BJ (cell line): ENCODE data around the gene FAM83C. TPM values are rescaled to one million over a fixed set of nuclear protein-coding genes. Genes with fewer than 3 reads are reported as not detected.

Experiments
- CTCF ChIA-PET: fragments of 350-600 bp; formaldehyde crosslinking; extraction: SDS; loops from one replicate; lab custom pipeline; 2021; ENCODE audit warnings: antibody characterized with exemption, inconsistent platforms; lab: Yijun Ruan, JAX
- POLR2A ChIA-PET: fragments of 300-600 bp; sonication (Branson Sonifier 250); formaldehyde crosslinking; extraction: SDS; loops from one replicate; lab custom pipeline; 2021; ENCODE audit warnings: antibody characterized with exemption; lab: Charles Lee
- DNase-seq: peaks from one replicate; pipeline ENCODE4 v3.0.0-alpha.2; 2011; ENCODE audit warnings: low read depth
- H3K27me3 ChIP-seq: 2 replicates; pipeline ENCODE4 v1.6.0; 2011; ENCODE audit warnings: low read length; ENCODE audit not compliant: control insufficient read depth, insufficient read depth
- H3K36me3 ChIP-seq: 2 replicates; pipeline ENCODE4 v1.5.1; 2011; ENCODE audit warnings: low read length; ENCODE audit not compliant: control insufficient read depth, insufficient read depth
- H3K4me3 ChIP-seq: 2 replicates; pipeline ENCODE4 v1.5.1; 2011; ENCODE audit warnings: low read depth, mild to moderate bottlenecking, control low read depth, low read length
- CTCF ChIP-seq: IDR thresholded peaks from 2 replicates; pipeline ENCODE4 v1.5.1; 2011; ENCODE audit warnings: low read depth, mild to moderate bottlenecking, control low read depth, inconsistent platforms, low read length, moderate library complexity; ENCODE audit not compliant: insufficient read depth
- polyA plus RNA-seq: library from polyadenylated mRNA; depleted of rRNA; stranded (reverse); fragments of >200 nt; gene quantifications from 2 replicates; pipeline ENCODE4 v1.2.3, GENCODE V29; 2011

FAM83C gene
- polyA plus RNA-seq, 1 experiment: not detected

- CTCF ChIA-PET: interaction anchor here (0.7 to 2.5 kb wide), 7 partner anchors 13 to 154 kb away, joined by 3 to 10 read pairs (median 4); partner anchors contain the start of gene GDF5
- no peak for DNase-seq
- H3K4me3 ChIP-seq: peak overlapping the region; percentile 91
- no peaks in the 10 kb centered on the region for H3K27me3 ChIP-seq
- POLR2A ChIA-PET: interaction anchor here (0.9 to 1.2 kb wide), 3 partner anchors 22 to 172 kb away, joined by 3 to 21 read pairs (median 3); partner anchors contain the start of gene CEP250
- no peak for TF ChIP-seq CTCF
- peaks cover 20% of the 10 kb centered on the region for H3K36me3 ChIP-seq
These were observed 8.6 kb downstream of the FAM83C start for GRCh38 chr20:35283441-35284266.

GRCh38 chr20:35281506-35282101 lies 10.6 kb downstream of the FAM83C start:
- ChIA-PET POLR2A (no interaction called here), CTCF (no interaction called here)
- Histone ChIP-seq H3K36me3 (peaks cover 22% of the 10 kb centered on the region), H3K4me3 (no peak overlapping the region), H3K27me3 (no peaks in the 10 kb centered on the region)
- no peak for DNase-seq
- no peak for TF ChIP-seq CTCF

GRCh38 chr20:35280523-35280922 lies 11.7 kb downstream of the FAM83C start:
- no peak for DNase-seq
- ChIA-PET POLR2A (no interaction called here), CTCF (interaction anchor here (0.6 to 2.4 kb wide), 3 partner anchors 23 to 1802 kb away, joined by 3 to 8 read pairs (median 3); no protein-coding TSS in a partner anchor)
- no peak overlapping the region for H3K4me3 ChIP-seq
- TF ChIP-seq CTCF: no peak
- H3K27me3 ChIP-seq: no peaks in the 10 kb centered on the region
- peaks cover 24% of the 10 kb centered on the region for H3K36me3 ChIP-seq

- Histone ChIP-seq H3K4me3 (no peak overlapping the region), H3K36me3 (peaks cover 24% of the 10 kb centered on the region), H3K27me3 (no peaks in the 10 kb centered on the region)
- no peak for TF ChIP-seq CTCF
- DNase-seq: no peak
- ChIA-PET POLR2A (no interaction called here), CTCF (interaction anchor here (0.7 to 2.9 kb wide), 4 partner anchors 10 to 1803 kb away, joined by 3 to 12 read pairs (median 6); no protein-coding TSS in a partner anchor)
These were observed 12.6 kb downstream of the FAM83C start for GRCh38 chr20:35279533-35280174.
